Vagina (tissue), 2 donors: ENCODE results near the gene GRXCR1.

ENCODE experiments used
- POLR2A ChIP-seq, 2 donors: fragments of 450-650 bp; IDR thresholded peaks; one replicate each; pipeline ENCODE4 v1.6.1; 2017; ENCODE audit warnings: antibody characterized with exemption in 2 of 2, mild to moderate bottlenecking in 2 of 2, moderate library complexity in 2 of 2
- POLR2AphosphoS5 ChIP-seq, 2 donors: sonication (generic); formaldehyde crosslinking; IDR thresholded peaks; one replicate each; pipeline ENCODE4 v1.9.0; 2017; ENCODE audit warnings: antibody characterized with exemption in 2 of 2, mild to moderate bottlenecking in 2 of 2, low read depth in 1 of 2; ENCODE audit not compliant: insufficient read depth in 1 of 2
- TF ChIP-seq, protein P1 (sequence below), 3 experiments: fragments of 450-650 bp in 2 of 3; fragments of 200-600 bp in 1 of 3; sonication (generic) in 1 of 3; IDR thresholded peaks; one replicate each; pipeline ENCODE4 v1.5.1; 2017 to 2019; ENCODE audit warnings: antibody characterized with exemption in 3 of 3, mild to moderate bottlenecking in 2 of 3, moderate library complexity in 2 of 3

DNA sequence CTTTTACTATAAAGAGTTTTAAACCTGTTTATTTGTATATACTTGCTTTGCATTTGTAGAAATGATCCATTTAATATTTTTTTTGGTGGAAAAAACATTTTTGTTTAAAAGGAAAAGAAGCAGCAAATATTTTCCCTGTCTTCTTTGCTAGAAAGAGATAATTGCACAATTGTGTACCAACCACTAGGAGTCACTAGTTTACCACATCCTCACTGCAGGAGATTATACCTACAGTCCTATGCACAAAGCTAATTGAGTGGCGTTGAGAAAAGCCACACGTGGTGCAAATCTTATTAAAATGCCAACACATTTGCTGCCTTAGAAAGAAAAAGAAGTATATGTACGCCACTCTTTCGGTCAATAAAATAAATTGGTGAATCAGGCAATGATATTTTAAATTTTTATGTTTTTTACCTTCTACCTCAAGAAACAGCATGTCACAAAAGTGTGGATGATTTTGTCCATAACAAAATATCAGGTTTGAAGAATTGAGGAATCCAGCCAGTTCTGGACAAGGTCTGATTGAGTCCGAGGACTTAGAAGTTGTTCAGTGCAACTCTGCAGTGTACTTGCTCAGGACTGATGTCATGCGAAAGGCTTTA lies 102.9 kb downstream of the GRXCR1 start:
- TF ChIP-seq, protein P1, sequence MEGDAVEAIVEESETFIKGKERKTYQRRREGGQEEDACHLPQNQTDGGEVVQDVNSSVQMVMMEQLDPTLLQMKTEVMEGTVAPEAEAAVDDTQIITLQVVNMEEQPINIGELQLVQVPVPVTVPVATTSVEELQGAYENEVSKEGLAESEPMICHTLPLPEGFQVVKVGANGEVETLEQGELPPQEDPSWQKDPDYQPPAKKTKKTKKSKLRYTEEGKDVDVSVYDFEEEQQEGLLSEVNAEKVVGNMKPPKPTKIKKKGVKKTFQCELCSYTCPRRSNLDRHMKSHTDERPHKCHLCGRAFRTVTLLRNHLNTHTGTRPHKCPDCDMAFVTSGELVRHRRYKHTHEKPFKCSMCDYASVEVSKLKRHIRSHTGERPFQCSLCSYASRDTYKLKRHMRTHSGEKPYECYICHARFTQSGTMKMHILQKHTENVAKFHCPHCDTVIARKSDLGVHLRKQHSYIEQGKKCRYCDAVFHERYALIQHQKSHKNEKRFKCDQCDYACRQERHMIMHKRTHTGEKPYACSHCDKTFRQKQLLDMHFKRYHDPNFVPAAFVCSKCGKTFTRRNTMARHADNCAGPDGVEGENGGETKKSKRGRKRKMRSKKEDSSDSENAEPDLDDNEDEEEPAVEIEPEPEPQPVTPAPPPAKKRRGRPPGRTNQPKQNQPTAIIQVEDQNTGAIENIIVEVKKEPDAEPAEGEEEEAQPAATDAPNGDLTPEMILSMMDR (IDR thresholded peaks at IDR 0.05): no peak
- TF ChIP-seq POLR2AphosphoS5 (IDR thresholded peaks at IDR 0.05; ENCODE audit: insufficient read depth in 1 of 2, low read depth in 1 of 2): no peak
- TF ChIP-seq POLR2A (IDR thresholded peaks at IDR 0.05): no peak
